GM19035 (cell line): ENCODE measurements around the gene ZNF557.
A peak's percentile ranks its signal among the peaks of the same experiment; 100 is the strongest.

ENCODE experiments used
- ATAC-seq: cut with Tn5 transposase; IDR thresholded peaks from one replicate; pipeline ENCODE4 v1.9.1; 2021; ENCODE audit not compliant: unreplicated experiment

The ZNF557 gene

GRCh38 chr19:7074705-7075282, 5.3 kb downstream of the ZNF557 start:
- ATAC-seq = no peak

DNA sequence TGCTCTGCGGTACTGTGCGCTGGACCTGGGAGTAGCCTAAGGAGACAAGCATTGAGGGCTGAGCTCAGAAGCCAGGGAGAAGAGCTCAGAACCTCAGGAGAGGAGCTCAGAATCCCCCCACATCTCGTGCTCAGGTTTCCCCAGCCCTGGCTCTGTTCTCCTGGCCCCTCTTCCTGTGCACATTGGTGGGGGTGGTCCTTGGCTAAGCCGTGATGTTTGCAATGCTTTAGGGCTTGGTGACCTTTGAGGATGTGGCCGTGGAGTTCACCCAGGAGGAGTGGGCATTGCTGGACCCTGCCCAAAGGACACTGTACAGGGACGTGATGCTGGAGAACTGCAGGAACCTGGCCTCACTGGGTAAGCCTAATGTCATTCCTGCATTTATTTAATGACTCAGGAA, 6.6 kb downstream of the ZNF557 start:
- no peak for ATAC-seq

- no peak for ATAC-seq
Measured at GRCh38 chr19:7078008-7078407, 8.5 kb downstream of the ZNF557 start.

- ATAC-seq = no peak
Measured at GRCh38 chr19:7083076-7083956, 13.8 kb downstream of the ZNF557 start.

DNA sequence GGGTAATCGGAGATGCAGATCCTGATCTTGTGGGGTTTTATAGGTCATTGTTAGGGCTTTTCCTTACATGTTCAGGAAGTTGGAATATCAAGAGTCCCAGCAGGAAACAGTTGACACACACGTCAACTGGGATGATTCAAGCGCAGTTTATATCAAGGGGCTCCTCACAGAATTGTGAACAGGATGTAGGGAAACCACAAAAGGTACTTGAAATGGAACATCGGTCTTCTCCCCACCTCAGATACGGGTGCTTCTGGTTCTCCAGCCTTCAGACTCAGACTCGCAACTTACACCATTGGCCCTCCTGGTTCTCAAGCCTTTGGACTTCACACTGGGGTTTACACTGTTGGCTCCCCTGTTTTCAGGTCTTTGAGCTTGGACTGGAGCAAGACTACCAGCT, 19.5 kb downstream of the ZNF557 start:
- ATAC-seq = no peak

- no peak for ATAC-seq
Measured at GRCh38 chr19:7098096-7098495, 28.6 kb downstream of the ZNF557 start.

DNA sequence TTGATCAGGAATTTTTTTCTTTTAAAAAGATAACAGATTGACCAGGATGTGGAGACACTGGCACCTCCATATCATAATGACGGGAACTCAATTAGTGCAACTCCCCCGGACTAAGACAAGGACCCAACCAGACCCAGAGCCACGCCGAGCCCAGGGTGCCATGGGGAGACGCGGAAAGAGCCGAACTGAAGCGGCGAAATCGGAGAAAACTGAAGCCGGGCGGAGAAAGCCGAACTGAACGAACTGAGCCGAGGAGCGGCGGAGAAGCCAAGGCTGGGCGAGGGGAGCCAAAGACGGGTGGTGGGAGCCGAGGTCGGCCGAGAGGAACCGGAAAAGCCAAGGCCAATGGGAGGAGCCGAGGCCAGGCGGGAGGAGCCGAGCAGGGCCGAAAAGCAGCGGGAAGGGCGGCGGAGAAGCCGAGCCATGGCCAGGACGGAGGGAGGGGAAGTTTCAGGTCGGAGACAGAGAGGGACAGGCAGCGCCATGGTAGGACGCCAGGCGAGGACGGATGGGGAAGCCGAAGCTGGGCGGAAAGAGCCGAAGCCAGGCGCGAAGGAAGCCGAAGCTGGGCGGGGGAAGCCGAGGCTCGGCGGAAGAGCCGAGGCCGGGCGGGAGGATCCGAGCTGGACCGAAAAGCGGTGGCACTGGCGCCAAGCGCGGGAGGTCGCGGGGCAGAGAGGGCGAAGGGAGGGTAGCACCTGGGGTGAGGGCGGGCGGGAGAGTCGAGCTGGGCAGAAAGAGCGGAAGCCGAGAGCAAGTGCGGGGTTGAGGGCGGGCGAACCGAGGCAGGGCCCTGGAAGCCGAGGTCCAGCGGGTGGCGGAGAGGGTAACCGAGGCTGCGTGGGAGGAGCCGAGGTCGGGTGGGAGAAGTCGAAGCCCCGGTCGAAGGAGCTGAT, 29.4 kb downstream of the ZNF557 start:
- peak; percentile 82 for ATAC-seq

DNA sequence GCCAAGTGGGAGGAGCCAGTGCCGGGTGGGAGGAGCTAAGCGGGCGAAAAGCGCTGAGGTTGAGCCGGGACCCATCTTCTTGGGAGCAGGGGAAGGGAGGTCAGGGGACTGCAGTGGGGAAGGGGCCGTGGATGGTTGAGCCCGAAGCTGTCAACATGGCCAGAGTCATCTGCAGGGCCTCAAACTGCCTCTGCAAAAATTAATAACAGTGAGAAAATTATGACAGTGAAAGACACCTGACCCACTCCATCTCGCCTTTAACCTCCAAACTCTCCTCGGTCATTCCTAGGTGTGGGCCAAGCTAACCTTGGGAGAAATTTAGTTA, 30.1 kb downstream of the ZNF557 start:
- no peak for ATAC-seq

GRCh38 chr19:7101498-7102253, 32.2 kb downstream of the ZNF557 start:
- ATAC-seq = no peak

- ATAC-seq = no peak
Measured at GRCh38 chr19:7104747-7105447, 35.4 kb downstream of the ZNF557 start.

- no peak for ATAC-seq
Measured at GRCh38 chr19:7106711-7107657, 37.5 kb downstream of the ZNF557 start.

- ATAC-seq = no peak
Measured at GRCh38 chr19:7109678-7110289, 40.3 kb downstream of the ZNF557 start.

DNA sequence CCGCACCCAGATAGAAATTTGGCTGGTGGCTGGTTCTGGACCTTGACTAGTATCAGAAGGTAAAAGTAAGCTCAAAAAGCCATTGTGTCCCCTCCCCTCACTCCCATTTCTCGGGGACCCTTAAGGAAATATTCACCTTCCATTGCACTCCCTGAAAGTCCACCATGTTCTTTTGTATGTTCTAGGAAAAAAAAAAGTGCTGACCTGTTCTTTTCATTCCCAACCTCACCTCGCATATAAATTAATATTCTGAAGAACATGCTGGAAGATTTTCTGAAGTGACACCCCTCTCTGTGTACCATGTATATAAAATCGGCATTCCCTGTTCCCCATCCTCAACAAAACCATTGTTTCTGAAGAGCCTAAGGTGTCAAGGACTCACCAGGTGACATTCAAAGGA, 43.2 kb downstream of the ZNF557 start:
- ATAC-seq = no peak

GRCh38 chr19:7113233-7113632, 43.7 kb downstream of the ZNF557 start:
- ATAC-seq = no peak

- no peak for ATAC-seq
Measured at GRCh38 chr19:7115721-7116120, 46.2 kb downstream of the ZNF557 start.

DNA sequence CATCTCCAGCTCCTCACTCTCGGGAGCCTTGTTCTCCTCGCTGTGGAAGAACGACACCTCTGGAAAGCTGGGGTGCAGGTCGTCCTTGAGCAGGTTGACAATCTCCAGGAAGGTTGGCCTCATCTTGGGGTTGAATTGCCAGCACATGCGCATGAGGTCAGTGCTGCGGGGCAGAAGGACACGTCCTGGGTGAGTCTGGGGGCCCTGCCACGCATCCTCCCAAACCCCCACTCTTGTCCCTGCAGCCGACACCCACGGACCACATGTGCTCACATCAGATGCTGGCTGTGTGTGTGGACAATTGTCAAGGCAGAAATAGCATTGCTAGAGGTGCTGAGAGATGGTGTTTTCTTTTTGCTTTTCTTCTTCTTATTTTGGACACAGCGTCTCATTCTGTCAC, 47.7 kb downstream of the ZNF557 start:
- no peak for ATAC-seq

GRCh38 chr19:7119582-7119981, 50.1 kb downstream of the ZNF557 start:
- no peak for ATAC-seq

GRCh38 chr19:7120499-7120898, 51.0 kb downstream of the ZNF557 start:
- ATAC-seq = no peak

- no peak for ATAC-seq
Measured at GRCh38 chr19:7122701-7123100, 53.2 kb downstream of the ZNF557 start.
